ENCODE measurements around the gene ZNF358.

DNA sequence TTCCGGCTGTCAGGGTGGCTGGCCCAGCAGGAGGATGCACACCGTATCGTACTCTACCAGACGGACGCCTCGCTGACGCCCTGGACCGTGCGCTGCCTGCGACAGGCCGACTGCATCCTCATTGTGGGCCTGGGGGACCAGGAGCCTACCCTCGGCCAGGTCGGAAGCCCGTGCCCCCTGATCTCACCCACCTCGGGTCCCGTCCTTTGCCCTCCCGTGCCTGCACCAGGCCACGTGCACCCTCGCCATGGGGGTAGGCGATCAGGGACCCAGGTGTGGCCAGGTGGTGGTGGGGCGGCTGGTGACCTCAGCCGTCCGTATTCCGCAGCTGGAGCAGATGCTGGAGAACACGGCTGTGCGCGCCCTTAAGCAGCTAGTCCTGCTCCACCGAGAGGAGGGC is 38.7 kb downstream of the ZNF358 start:
- TF ChIP-seq, protein P1, sequence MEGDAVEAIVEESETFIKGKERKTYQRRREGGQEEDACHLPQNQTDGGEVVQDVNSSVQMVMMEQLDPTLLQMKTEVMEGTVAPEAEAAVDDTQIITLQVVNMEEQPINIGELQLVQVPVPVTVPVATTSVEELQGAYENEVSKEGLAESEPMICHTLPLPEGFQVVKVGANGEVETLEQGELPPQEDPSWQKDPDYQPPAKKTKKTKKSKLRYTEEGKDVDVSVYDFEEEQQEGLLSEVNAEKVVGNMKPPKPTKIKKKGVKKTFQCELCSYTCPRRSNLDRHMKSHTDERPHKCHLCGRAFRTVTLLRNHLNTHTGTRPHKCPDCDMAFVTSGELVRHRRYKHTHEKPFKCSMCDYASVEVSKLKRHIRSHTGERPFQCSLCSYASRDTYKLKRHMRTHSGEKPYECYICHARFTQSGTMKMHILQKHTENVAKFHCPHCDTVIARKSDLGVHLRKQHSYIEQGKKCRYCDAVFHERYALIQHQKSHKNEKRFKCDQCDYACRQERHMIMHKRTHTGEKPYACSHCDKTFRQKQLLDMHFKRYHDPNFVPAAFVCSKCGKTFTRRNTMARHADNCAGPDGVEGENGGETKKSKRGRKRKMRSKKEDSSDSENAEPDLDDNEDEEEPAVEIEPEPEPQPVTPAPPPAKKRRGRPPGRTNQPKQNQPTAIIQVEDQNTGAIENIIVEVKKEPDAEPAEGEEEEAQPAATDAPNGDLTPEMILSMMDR (conservative IDR thresholded peaks at IDR 0.05 in 1 of 2, IDR thresholded peaks at IDR 0.05 in 1 of 2; ENCODE audit: extremely low read depth in 1 of 2, insufficient read depth in 1 of 2, low read depth in 1 of 2, low read length in 2 of 2), result no peak
- TF ChIP-seq EZH2 (IDR thresholded peaks at IDR 0.05; ENCODE audit: borderline replicate concordance, low read length), result no peak
